C4-2B (cell line): ENCODE data around the gene ASB6.

Experiments used
- CTCF ChIP-seq: fragments of 450-650 bp; conservative IDR thresholded peaks from 2 replicates; pipeline ENCODE4 v1.5.1; 2017; ENCODE audit warnings: mild to moderate bottlenecking
- ZFX ChIP-seq: fragments of 450-650 bp; IDR thresholded peaks from 2 replicates; pipeline ENCODE4 v1.6.1; 2017

GRCh38 chr9:129647635-129648034 lies 5.7 kb upstream of the ASB6 start:
- no peak for TF ChIP-seq CTCF
- no peak for TF ChIP-seq ZFX
